HG03565 (cell line): Measurements from ENCODE around the gene RGS11.

ENCODE experiments used
- ATAC-seq: cut with Tn5 transposase; IDR thresholded peaks from one replicate; pipeline ENCODE4 v1.9.1; 2021; ENCODE audit warnings: mild to moderate bottlenecking, moderate library complexity; ENCODE audit not compliant: unreplicated experiment

Gene RGS11

GRCh38 chr16:275786-276232 lies at the start of gene RGS11:
Gene RGS11, minus strand, starts transcription at chr16:275944. Its CDS starts 33 bp downstream, at chr16:275911.
- ATAC-seq = no peak

DNA sequence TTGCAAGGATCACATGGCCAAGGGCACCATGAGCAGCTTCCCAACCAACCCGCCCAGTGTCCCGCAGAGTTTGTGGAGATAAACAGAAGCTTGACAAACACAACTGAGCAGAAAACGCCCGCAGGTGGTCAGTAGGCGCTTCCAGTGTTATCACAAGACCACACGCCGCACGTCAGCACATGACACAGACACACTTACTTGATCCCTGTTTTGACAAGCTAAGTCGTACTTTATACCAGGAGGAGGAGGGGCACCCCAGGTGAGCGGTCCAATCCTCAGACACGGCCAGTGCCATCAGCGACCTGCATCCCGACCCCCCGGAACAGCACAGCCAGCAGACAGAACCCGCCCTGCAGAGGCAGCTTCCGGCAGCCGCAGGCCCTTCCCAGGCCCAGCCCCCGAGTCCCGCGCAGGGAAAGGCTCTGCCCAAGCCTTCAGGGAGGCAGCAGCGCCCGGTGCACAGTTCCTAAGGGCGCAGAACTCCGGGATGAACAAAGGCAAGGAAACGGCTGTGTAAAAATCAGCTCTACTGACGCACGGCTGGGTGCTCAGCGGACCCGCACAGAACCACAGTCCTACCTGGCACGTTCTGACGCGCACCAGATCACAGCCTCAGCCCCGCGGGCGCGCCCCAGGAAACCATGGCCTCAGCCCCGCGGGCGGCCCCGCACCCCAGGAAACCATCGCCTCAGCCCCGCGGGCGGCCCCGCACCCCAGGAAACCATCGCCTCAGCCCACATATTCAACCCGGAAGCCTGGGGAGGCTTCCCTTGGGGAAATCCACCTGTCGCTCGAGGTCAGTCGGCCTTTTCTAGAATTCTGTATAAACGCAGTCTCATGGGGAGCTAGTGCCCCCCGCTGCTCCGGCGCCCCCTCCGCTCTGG lies 48.9 kb upstream of the RGS11 start:
- no peak for ATAC-seq

GRCh38 chr16:324201-324450 lies 48.4 kb upstream of the RGS11 start:
- ATAC-seq = no peak

GRCh38 chr16:322476-323143 lies 46.9 kb upstream of the RGS11 start:
- ATAC-seq = no peak

GRCh38 chr16:321532-321931 lies 45.8 kb upstream of the RGS11 start:
- no peak for ATAC-seq

DNA sequence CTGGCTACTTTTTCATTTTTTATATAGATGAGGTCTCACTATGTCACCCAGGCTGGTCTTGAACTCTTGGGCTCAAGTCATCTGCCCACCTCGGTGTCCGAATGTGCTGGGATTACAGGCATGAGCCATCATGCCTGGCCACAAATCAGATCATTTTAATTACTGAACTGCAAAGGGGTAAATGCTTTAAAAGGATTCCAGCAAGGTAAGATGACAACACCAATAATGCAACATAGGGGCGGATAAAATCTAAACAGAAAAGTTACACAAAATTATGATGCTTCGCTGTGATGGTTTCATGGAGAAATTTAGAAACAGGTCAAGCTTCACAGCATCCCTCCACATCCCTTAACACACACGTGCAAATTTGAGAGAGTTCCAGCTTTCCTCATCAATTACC lies 44.5 kb upstream of the RGS11 start:
- no peak for ATAC-seq

GRCh38 chr16:318628-319027 lies 42.9 kb upstream of the RGS11 start:
- ATAC-seq = no peak

DNA sequence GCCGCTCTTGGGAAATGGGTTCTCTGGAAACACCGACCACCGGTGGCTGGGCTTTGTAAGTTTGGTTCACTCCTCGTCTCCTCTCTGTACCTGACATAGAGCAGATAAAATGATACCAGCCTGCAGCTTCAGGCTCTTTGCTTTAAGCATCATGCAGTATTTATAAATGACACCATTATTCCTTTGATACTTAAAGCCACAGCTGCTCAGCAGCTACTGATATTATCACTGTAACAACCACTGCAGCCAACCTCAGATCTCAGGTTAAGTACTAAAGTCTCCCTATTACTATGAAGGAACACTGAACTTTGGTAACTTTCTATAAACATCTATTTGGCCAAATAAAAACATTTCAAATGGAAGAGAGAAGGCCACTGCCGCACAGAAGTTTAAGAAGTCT lies 41.8 kb upstream of the RGS11 start:
- ATAC-seq = no peak

DNA sequence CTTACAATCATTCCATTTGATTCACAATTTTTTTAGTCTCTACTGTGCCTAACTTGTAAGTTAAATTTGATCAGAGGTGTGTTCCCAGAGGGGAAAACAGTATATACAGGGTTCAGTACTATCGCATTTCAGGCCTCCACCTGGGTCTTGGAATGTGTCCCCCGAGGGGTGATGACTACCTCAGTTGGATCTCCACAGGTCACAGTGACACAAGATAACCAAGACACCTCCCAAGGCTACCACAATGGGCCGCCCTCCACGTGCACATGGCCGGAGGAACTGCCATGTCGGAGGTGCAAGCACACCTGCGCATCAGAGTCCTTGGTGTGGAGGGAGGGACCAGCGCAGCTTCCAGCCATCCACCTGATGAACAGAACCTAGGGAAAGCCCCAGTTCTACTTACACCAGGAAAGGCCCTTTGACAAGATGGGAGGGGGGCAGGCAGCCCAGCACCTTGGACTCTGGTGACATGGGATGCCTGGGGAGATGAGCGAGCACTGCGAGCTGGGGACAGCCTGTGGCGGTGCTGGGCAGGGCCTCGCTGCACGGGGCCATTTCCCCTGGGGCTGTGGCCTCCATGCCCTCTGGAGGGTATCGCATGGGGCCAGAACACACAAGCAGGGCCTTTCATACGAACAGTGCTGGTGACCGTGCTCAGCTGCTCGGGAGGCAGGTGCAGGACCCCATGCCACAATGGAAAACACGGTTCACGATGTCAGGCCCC lies 41.2 kb upstream of the RGS11 start:
- no peak for ATAC-seq

- ATAC-seq = no peak
Measured at GRCh38 chr16:314795-315299, 39.1 kb upstream of the RGS11 start.

GRCh38 chr16:314351-314750 lies 38.6 kb upstream of the RGS11 start:
- no peak for ATAC-seq

- no peak for ATAC-seq
Measured at GRCh38 chr16:311725-312124, 36.0 kb upstream of the RGS11 start.

- no peak for ATAC-seq
Measured at GRCh38 chr16:309476-309875, 33.7 kb upstream of the RGS11 start.

GRCh38 chr16:307691-308312 lies 32.1 kb upstream of the RGS11 start:
- no peak for ATAC-seq

GRCh38 chr16:306911-307370 lies 31.2 kb upstream of the RGS11 start:
- no peak for ATAC-seq

DNA sequence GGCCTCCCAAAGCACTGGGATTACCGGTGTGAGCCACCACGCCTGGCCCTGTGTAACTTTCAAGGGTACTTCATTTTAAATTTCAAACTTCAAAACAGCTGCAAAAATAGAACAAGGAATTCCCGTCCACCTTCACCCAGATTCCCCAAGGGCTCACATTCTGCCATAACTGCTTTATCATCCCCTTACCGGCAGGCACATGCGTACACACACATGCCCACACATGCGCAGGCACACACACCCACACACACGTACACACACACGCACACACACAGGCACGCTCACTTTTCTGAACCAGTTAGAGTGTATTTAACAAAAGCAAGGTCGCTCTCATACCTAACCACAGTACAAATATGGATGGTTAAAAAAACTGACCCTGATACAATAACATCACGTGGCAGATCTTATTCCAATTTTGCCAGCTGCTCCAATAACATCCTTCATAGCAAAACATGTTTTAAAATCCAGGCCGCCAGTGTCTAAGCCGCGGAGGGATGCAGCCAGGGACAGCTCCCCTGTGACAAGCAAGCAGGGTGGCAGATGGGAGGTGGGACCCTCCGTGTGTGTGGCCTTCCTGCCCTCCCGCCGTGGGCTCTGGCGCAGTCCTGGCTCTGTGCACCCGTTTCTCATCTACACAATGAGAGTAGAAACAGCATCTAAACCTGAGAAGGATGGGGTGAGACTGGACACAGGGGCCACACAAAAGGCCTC lies 30.3 kb upstream of the RGS11 start:
- no peak for ATAC-seq

GRCh38 chr16:303760-304505 lies 28.2 kb upstream of the RGS11 start:
- ATAC-seq = no peak

GRCh38 chr16:301950-302349 lies 26.2 kb upstream of the RGS11 start:
- no peak for ATAC-seq

DNA sequence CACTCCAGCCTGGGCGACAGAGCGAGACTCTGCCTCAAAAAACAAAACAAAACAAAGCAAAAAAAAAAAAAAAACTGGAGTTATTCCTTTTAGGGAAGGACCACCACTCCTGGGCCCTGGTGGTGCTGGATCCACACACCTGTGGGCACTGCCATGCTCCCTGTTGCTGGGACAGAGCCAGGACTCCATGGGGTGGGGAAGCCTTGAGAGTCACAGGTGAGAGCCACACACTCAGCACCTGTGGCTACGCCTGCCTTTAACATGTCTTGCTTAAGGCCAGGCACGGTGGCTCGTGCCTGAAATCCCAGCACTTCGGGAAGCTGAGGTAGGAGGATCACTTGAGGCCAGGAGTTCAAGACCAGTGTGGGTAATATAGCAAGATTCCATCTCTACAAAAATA lies 25.5 kb upstream of the RGS11 start:
- no peak for ATAC-seq

- ATAC-seq = no peak
Measured at GRCh38 chr16:297832-298231, 22.1 kb upstream of the RGS11 start.
